ENCODE data around the gene U2AF2. TPM values are rescaled to one million over a fixed set of nuclear protein-coding genes. Genes with fewer than 3 reads are reported as not detected.

Gene U2AF2
- total RNA-seq, 1 donor from 2014 or later: 145 TPM

- Histone ChIP-seq H3K36me3 (peaks cover 2 to 84% of the 10 kb centered on the region in 2 donors), H3K9me3 (no peaks in the 10 kb centered on the region), H3K4me1 (no peaks in the 10 kb centered on the region), H3K4me3 (no peak overlapping the region), H3K27me3 (no peaks in the 10 kb centered on the region), H3K27ac (no peak overlapping the region)
- intact Hi-C loops (cut with DNase I): no loop called here
- TF ChIP-seq POLR2A (IDR thresholded peaks at IDR 0.05) (no peak), CTCF (IDR thresholded peaks at IDR 0.05) (no peak), POLR2AphosphoS5 (IDR thresholded peaks at IDR 0.05; ENCODE audit: insufficient read depth in 1 of 2, low read depth in 1 of 2) (no peak)
- no peak for DNase-seq (ENCODE audit: extremely low spot score in 2 of 2)
Measured at GRCh38 chr19:55689411-55690108, 34.7 kb downstream of the U2AF2 start.

- no peak for DNase-seq (ENCODE audit: extremely low spot score in 2 of 2)
- intact Hi-C loops (cut with DNase I): no loop called here
- no peak overlapping the region for H3K4me3 ChIP-seq
- no peaks in the 10 kb centered on the region for H3K9me3 ChIP-seq
- H3K27ac ChIP-seq: no peak overlapping the region
- no peaks in the 10 kb centered on the region for H3K4me1 ChIP-seq
- H3K36me3 ChIP-seq: peaks cover 2 to 90% of the 10 kb centered on the region in 2 donors
- no peaks in the 10 kb centered on the region for H3K27me3 ChIP-seq
- TF ChIP-seq POLR2A (IDR thresholded peaks at IDR 0.05): no peak
- no peak for TF ChIP-seq POLR2AphosphoS5 (IDR thresholded peaks at IDR 0.05; ENCODE audit: insufficient read depth in 1 of 2, low read depth in 1 of 2)
- no peak for TF ChIP-seq CTCF (IDR thresholded peaks at IDR 0.05)
Measured at GRCh38 chr19:55690109-55690768, 35.4 kb downstream of the U2AF2 start.

GRCh38 chr19:55690769-55691545 lies 36.1 kb downstream of the U2AF2 start:
- peaks cover 0 to 90% of the 10 kb centered on the region in 2 donors for H3K36me3 ChIP-seq
- no peaks in the 10 kb centered on the region for H3K27me3 ChIP-seq
- no peak overlapping the region for H3K4me3 ChIP-seq
- DNase-seq (ENCODE audit: extremely low spot score in 2 of 2): no peak
- TF ChIP-seq CTCF (IDR thresholded peaks at IDR 0.05) (no peak), POLR2A (IDR thresholded peaks at IDR 0.05) (no peak), POLR2AphosphoS5 (IDR thresholded peaks at IDR 0.05; ENCODE audit: insufficient read depth in 1 of 2, low read depth in 1 of 2) (no peak)
- intact Hi-C loops (cut with DNase I): no loop called here
- no peak overlapping the region for H3K27ac ChIP-seq
- no peaks in the 10 kb centered on the region for H3K4me1 ChIP-seq
- H3K9me3 ChIP-seq: no peaks in the 10 kb centered on the region

- Histone ChIP-seq H3K27me3 (no peaks in the 10 kb centered on the region), H3K4me1 (no peaks in the 10 kb centered on the region), H3K9me3 (no peaks in the 10 kb centered on the region), H3K27ac (no peak overlapping the region), H3K4me3 (no peak overlapping the region), H3K36me3 (peaks cover 0 to 90% of the 10 kb centered on the region in 2 donors)
- no peak for TF ChIP-seq POLR2AphosphoS5 (IDR thresholded peaks at IDR 0.05; ENCODE audit: insufficient read depth in 1 of 2, low read depth in 1 of 2)
- no peak for TF ChIP-seq CTCF (IDR thresholded peaks at IDR 0.05)
- TF ChIP-seq POLR2A (IDR thresholded peaks at IDR 0.05): no peak
- intact Hi-C loops (cut with DNase I): no loop called here
- no peak for DNase-seq (ENCODE audit: extremely low spot score in 2 of 2)
Measured at GRCh38 chr19:55691561-55692481, 37.0 kb downstream of the U2AF2 start.

All from vagina (tissue), 2 donors.